ENCODE data around the gene TMEM132D.

The TMEM132D gene

GRCh38 chr12:129179941-129180553, 723.8 kb downstream of the TMEM132D start:
- DNase-seq (ENCODE audit: low spot score) = no peak

- no peak for DNase-seq (ENCODE audit: low spot score)
Measured at GRCh38 chr12:129169928-129170327, 733.9 kb downstream of the TMEM132D start.

GRCh38 chr12:129163861-129164260, 740.0 kb downstream of the TMEM132D start:
- DNase-seq (ENCODE audit: low spot score) = no peak

GRCh38 chr12:129163461-129163860, 740.4 kb downstream of the TMEM132D start:
- DNase-seq (ENCODE audit: low spot score) = no peak

GRCh38 chr12:129162805-129163204, 741.0 kb downstream of the TMEM132D start:
- DNase-seq (ENCODE audit: low spot score) = no peak

- DNase-seq (ENCODE audit: low spot score) = no peak
Measured at GRCh38 chr12:129161511-129161910, 742.3 kb downstream of the TMEM132D start.

GRCh38 chr12:129160282-129160681, 743.5 kb downstream of the TMEM132D start:
- no peak for DNase-seq (ENCODE audit: low spot score)

- no peak for DNase-seq (ENCODE audit: low spot score)
Measured at GRCh38 chr12:129152351-129153104, 751.3 kb downstream of the TMEM132D start.

- DNase-seq (ENCODE audit: low spot score) = no peak
Measured at GRCh38 chr12:129150721-129151120, 753.1 kb downstream of the TMEM132D start.

GRCh38 chr12:129145381-129145780, 758.4 kb downstream of the TMEM132D start:
- DNase-seq (ENCODE audit: low spot score) = no peak

- DNase-seq (ENCODE audit: low spot score) = no peak
Measured at GRCh38 chr12:129138776-129139175, 765.0 kb downstream of the TMEM132D start.

GRCh38 chr12:129136694-129137325, 767.0 kb downstream of the TMEM132D start:
- DNase-seq (ENCODE audit: low spot score) = no peak

GRCh38 chr12:129127771-129128170, 776.1 kb downstream of the TMEM132D start:
- no peak for DNase-seq (ENCODE audit: low spot score)

GRCh38 chr12:129127211-129127610, 776.6 kb downstream of the TMEM132D start:
- no peak for DNase-seq (ENCODE audit: low spot score)

- DNase-seq (ENCODE audit: low spot score) = no peak
Measured at GRCh38 chr12:129119537-129119936, 784.3 kb downstream of the TMEM132D start.

- no peak for DNase-seq (ENCODE audit: low spot score)
Measured at GRCh38 chr12:129115558-129115957, 788.3 kb downstream of the TMEM132D start.

- no peak for DNase-seq (ENCODE audit: low spot score)
Measured at GRCh38 chr12:129110575-129110974, 793.2 kb downstream of the TMEM132D start.

- DNase-seq (ENCODE audit: low spot score) = no peak
Measured at GRCh38 chr12:129109174-129110001, 794.4 kb downstream of the TMEM132D start.

GRCh38 chr12:129106772-129107171, 797.1 kb downstream of the TMEM132D start:
- no peak for DNase-seq (ENCODE audit: low spot score)

GRCh38 chr12:129103231-129103630, 800.6 kb downstream of the TMEM132D start:
- no peak for DNase-seq (ENCODE audit: low spot score)

GRCh38 chr12:129102233-129102632, 801.6 kb downstream of the TMEM132D start:
- no peak for DNase-seq (ENCODE audit: low spot score)

- DNase-seq (ENCODE audit: low spot score) = no peak
Measured at GRCh38 chr12:129101816-129102215, 802.0 kb downstream of the TMEM132D start.
